A549 (cell line): ENCODE data around the gene TNNI3. TPM values are rescaled to one million over a fixed set of nuclear protein-coding genes. Genes with fewer than 3 reads are reported as not detected.
"Not testable (repeated sequence)": the region's sequence is repeated elsewhere in the genome, so short reads cannot be mapped to it uniquely, and the experiment has no call there.

Experiments
- ATAC-seq, 2 experiments: fragments of 200-7000 bp in 1 of 2; fragments of >200 bp in 1 of 2; cut with Nextera tagmentation in 1 of 2; cut with Tn5 transposase in 1 of 2; 3 replicates each; pipeline versions ENCODE4 v1.8.0 to v1.9.1; 2018 to 2020; ENCODE audit warnings: mild to moderate bottlenecking in 1 of 2, moderate library complexity in 1 of 2
- CTCF ChIA-PET: fragments of 300-600 bp; sonication (Branson Sonifier 250); formaldehyde crosslinking; extraction: SDS; loops from one replicate; lab custom pipeline; 2021; ENCODE audit warnings: antibody characterized with exemption, inconsistent platforms; lab: Yijun Ruan, JAX
- POLR2A ChIA-PET: fragments of 350-600 bp; formaldehyde crosslinking; extraction: SDS; loops from one replicate; lab custom pipeline; 2021; ENCODE audit warnings: antibody characterized with exemption, inconsistent platforms; lab: Yijun Ruan, JAX
- DNase-seq, 2 experiments: peaks; one replicate each; pipeline versions ENCODE4 v3.0.0 to v3.0.0-alpha.2; 2011 to 2016; ENCODE audit warnings: low read depth in 1 of 2, low spot score in 1 of 2
- FAIRE-seq: peaks from 2 replicates; lab custom pipeline; 2011; peaks lifted over from hg19 to GRCh38; lab: Jason Lieb, UNC
- H3K27ac ChIP-seq, 2 experiments: fragments of >200 bp; sonication (Bioruptor Twin); formaldehyde crosslinking; 3 replicates each; pipeline ENCODE4 v1.5.1; 2016 to 2017
- H3K4me1 ChIP-seq: fragments of >200 bp; sonication (Bioruptor Twin); formaldehyde crosslinking; 3 replicates; pipeline ENCODE4 v1.6.1; 2016
- H3K4me2 ChIP-seq: fragments of >200 bp; sonication (Bioruptor Twin); formaldehyde crosslinking; 3 replicates; pipeline ENCODE4 v1.6.1; 2016
- H3K4me3 ChIP-seq: fragments of >200 bp; sonication (Bioruptor Twin); formaldehyde crosslinking; 3 replicates; pipeline ENCODE4 v1.5.1; 2016
- H3K9me3 ChIP-seq: fragments of >200 bp; sonication (Bioruptor Twin); formaldehyde crosslinking; 3 replicates; pipeline ENCODE4 v1.6.1; 2016
- EHF ChIP-seq: fragments of 250-450 bp; sonication (Bioruptor Pico); IDR thresholded peaks from 2 replicates; pipeline ENCODE4 v1.5.0; 2020; ENCODE audit warnings: mild to moderate bottlenecking
- EP300 ChIP-seq, 2 experiments: fragments of >200 bp; sonication (Bioruptor Twin); formaldehyde crosslinking; IDR thresholded peaks; 2 replicates in 1 of 2; 3 replicates in 1 of 2; pipeline ENCODE4 v1.6.1; 2016 to 2017
- FOSL2 ChIP-seq, 2 experiments: fragments of 450-650 bp in 1 of 2; fragments of >200 bp in 1 of 2; sonication (Bioruptor Twin) in 1 of 2; formaldehyde crosslinking; IDR thresholded peaks; 2 replicates each; pipeline versions ENCODE4 v1.5.0 to v1.6.1; 2016 to 2020; ENCODE audit warnings: mild to moderate bottlenecking in 1 of 2, moderate library complexity in 1 of 2
- JUNB ChIP-seq: fragments of >200 bp; sonication (Bioruptor Twin); formaldehyde crosslinking; IDR thresholded peaks from 2 replicates; pipeline ENCODE4 v1.6.1; 2016
- KDM1A ChIP-seq: fragments of 200-600 bp; sonication (generic); IDR thresholded peaks from 2 replicates; pipeline ENCODE4 v1.6.1; 2016; ENCODE audit warnings: low read depth, mild to moderate bottlenecking
- MAX ChIP-seq: IDR thresholded peaks from 2 replicates; pipeline ENCODE4 v1.6.1; 2012
- NFE2L2 ChIP-seq: fragments of 150-350 bp; conservative IDR thresholded peaks from 2 replicates; pipeline ENCODE4 v1.6.1; 2014; ENCODE audit warnings: low read length
- NR3C1 ChIP-seq: fragments of >200 bp; sonication (Bioruptor Twin); formaldehyde crosslinking; IDR thresholded peaks from 3 replicates; pipeline ENCODE4 v1.6.1; 2017
- PBX3 ChIP-seq: IDR thresholded peaks from 2 replicates; pipeline ENCODE4 v1.6.1; 2012
- POLR2A ChIP-seq: IDR thresholded peaks from 2 replicates; pipeline ENCODE4 v1.6.1; 2012; ENCODE audit warnings: mild to moderate bottlenecking, low read length
- RARB ChIP-seq: fragments of 250-450 bp; sonication (Bioruptor Pico); IDR thresholded peaks from 2 replicates; pipeline ENCODE4 v1.8.0; 2021; ENCODE audit warnings: mild to moderate bottlenecking, moderate library complexity
- REST ChIP-seq: fragments of 200-600 bp; sonication (generic); IDR thresholded peaks from 2 replicates; pipeline ENCODE4 v1.6.1; 2016; ENCODE audit warnings: antibody characterized with exemption, mild to moderate bottlenecking, moderate library complexity
- SREBF2 ChIP-seq: fragments of 450-650 bp; IDR thresholded peaks from 2 replicates; pipeline ENCODE4 v1.6.1; 2014; ENCODE audit warnings: mild to moderate bottlenecking, moderate library complexity
- TFCP2L1 ChIP-seq: fragments of 250-450 bp; sonication (Bioruptor Pico); IDR thresholded peaks from 2 replicates; pipeline ENCODE4 v1.5.0; 2021; ENCODE audit warnings: mild to moderate bottlenecking
- ZFP36 ChIP-seq: fragments of 450-650 bp; IDR thresholded peaks from 2 replicates; pipeline ENCODE4 v1.6.1; 2014; ENCODE audit warnings: borderline replicate concordance; ENCODE audit not compliant: partially characterized antibody
- whole genome bisulfite sequencing: methylation state at CpG from one replicate; pipeline ENCODE4 v1.1.6; 2017; ENCODE audit errors: missing lambda C conversion rate; 5-methylcytosine and 5-hydroxymethylcytosine counted together
- polyA plus RNA-seq, 4 experiments: library from polyadenylated mRNA; depleted of rRNA in 3 of 4; stranded (reverse); fragments of >200 nt; fragmentation: RNase III in 1 of 4; extraction: RNeasy Plus Mini Kit Qiagen cat#74134 plus additional on column Dnase treatment in 1 of 4; gene quantifications; 2 replicates in 3 of 4; 3 replicates in 1 of 4; pipeline ENCODE4 v1.2.3, GENCODE V29; 2011 to 2017

The TNNI3 gene
- polyA plus RNA-seq, 2 of the 4 experiments (the other 2 are of a cell fraction): 6.5 to 7.8 TPM

- Histone ChIP-seq H3K4me3 (peak overlapping the region; percentile 49), H3K4me1 (peaks cover 20% of the 10 kb centered on the region), H3K9me3 (peaks cover 6% of the 10 kb centered on the region; the same call in 1 of the 3 replicates), H3K4me2 (peak overlapping the region; percentile 70), H3K27ac (peak overlapping the region; percentile 44 to 76; a peak in 5 of 6 replicates)
- FAIRE-seq: no peak
- peak; percentile 89 to 90 for DNase-seq
- ChIA-PET CTCF (interaction anchor here (0.7 to 1.3 kb wide), 5 partner anchors 9 to 262 kb away, joined by 4 to 5 read pairs (median 4); partner anchors contain the start of gene DNAAF3), POLR2A (interaction anchor here (0.6 to 1.4 kb wide), 5 partner anchors 9 to 251 kb away, joined by 3 to 8 read pairs (median 3); partner anchors contain the start of genes DNAAF3 and UBE2S)
- TF ChIP-seq MAX (0 out of 2 replicates have a peak, but pooled peaks have one; percentile 12), ZFP36 (no peak)
- ATAC-seq: peak; percentile 44 to 69
- 37% methylated on average over 45 of the region's 52 CpGs for whole genome bisulfite sequencing
Observed at GRCh38 chr19:55156202-55157063, 1.1 kb downstream of the TNNI3 start.

- ChIA-PET CTCF (interaction anchor here (0.7 to 1.3 kb wide), 3 partner anchors 10 to 231 kb away, joined by 4 to 5 read pairs (median 4); partner anchors contain the start of gene DNAAF3), POLR2A (interaction anchor here (1.0 to 1.4 kb wide), 2 partner anchors 9 to 252 kb away, joined by 6 to 8 read pairs; partner anchors contain the start of gene UBE2S)
- not testable (repeated sequence) for FAIRE-seq, H3K9me3 ChIP-seq
- 42% methylated on average over 5 of the region's 5 CpGs for WGBS
- ATAC-seq (peak; percentile 10 to 13; a peak in 3 of 6 replicates), DNase-seq (peak in 1 of 2 experiments; percentile 28)
- Histone ChIP-seq H3K27ac (peak overlapping the region; percentile 44 to 76; a peak in 5 of 6 replicates), H3K4me1 (peaks cover 20% of the 10 kb centered on the region), H3K4me3 (peak overlapping the region; percentile 49), H3K4me2 (peak overlapping the region; percentile 70)
Observed at GRCh38 chr19:55155784-55156183, 1.7 kb downstream of the TNNI3 start.

- peak in 1 of 2 experiments; percentile 2 for DNase-seq
- peaks cover 6% of the 10 kb centered on the region; the same call in 1 of the 3 replicates for H3K9me3 ChIP-seq
- WGBS: 81% methylated on average over 12 of the region's 12 CpGs
- H3K4me2 ChIP-seq: no peak overlapping the region
- FAIRE-seq: no peak
- peaks cover 15% of the 10 kb centered on the region for H3K4me1 ChIP-seq
- TF ChIP-seq EHF (CRISPR knock-in tag): no peak
- no peak for TF ChIP-seq POLR2A
- TF ChIP-seq JUNB: no peak
- TF ChIP-seq NFE2L2: no peak
- TF ChIP-seq RARB (CRISPR knock-in tag): no peak
- TF ChIP-seq TFCP2L1 (CRISPR knock-in tag): no peak
- no peak for TF ChIP-seq REST
- no peak for TF ChIP-seq NR3C1
- TF ChIP-seq EP300 (IDR thresholded peaks at IDR 0.05): no peak
- TF ChIP-seq KDM1A: no peak
- no peak for TF ChIP-seq FOSL2 (IDR thresholded peaks at IDR 0.05)
- TF ChIP-seq FOSL2 (CRISPR knock-in tag; IDR thresholded peaks at IDR 0.05): no peak
- no peak for TF ChIP-seq PBX3
- no peak for TF ChIP-seq SREBF2
- no peak overlapping the region for H3K27ac ChIP-seq
- ChIA-PET POLR2A (no interaction called here), CTCF (interaction anchor here (1.0 to 5.1 kb wide), 5 partner anchors 12 to 265 kb away, joined by 3 to 65 read pairs (median 5); partner anchors contain the start of gene DNAAF3)
- no peak overlapping the region for H3K4me3 ChIP-seq
- no peak for ATAC-seq
Observed at GRCh38 chr19:55153652-55154264, 3.8 kb downstream of the TNNI3 start.
